ENCODE data around the gene NDUFS1. TPM values are rescaled to one million over a fixed set of nuclear protein-coding genes. Genes with fewer than 3 reads are reported as not detected.
"Not testable (repeated sequence)": the region's sequence is repeated elsewhere in the genome, so short reads cannot be mapped to it uniquely, and the experiment has no call there.

The NDUFS1 gene
- total RNA-seq, 1 donor from 2014 or later = 91.1 TPM

GRCh38 chr2:206105038-206105437, 54.2 kb downstream of the NDUFS1 start:
- no peak for DNase-seq (ENCODE audit: low spot score)

- peak; percentile 79 for DNase-seq (ENCODE audit: low spot score)
These were observed 60.4 kb downstream of the NDUFS1 start for GRCh38 chr2:206098872-206099271.

- no peak for DNase-seq (ENCODE audit: low spot score)
These were observed 60.8 kb downstream of the NDUFS1 start for GRCh38 chr2:206098471-206098870.

DNA sequence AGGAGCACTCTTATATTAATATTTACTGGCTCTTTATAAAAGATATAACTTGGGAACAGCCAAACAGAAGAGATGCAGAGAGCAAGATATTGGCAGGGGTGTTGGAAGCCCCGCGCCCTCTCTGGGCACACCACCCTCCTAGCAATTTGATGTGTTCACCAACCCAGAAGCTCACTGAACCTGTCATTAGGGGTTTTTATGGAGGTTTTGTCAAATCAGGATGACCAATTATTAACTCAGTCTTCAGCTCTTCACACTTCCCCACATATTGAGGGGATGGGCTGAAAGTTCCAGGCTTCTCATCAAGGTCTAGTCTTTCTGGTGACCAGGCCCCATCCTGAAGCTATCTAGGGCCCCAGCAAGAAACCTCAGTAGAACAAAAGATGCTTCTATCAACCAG, 62.4 kb downstream of the NDUFS1 start:
- DNase-seq (ENCODE audit: low spot score) = no peak

- no peak for DNase-seq (ENCODE audit: low spot score)
These were observed 63.5 kb downstream of the NDUFS1 start for GRCh38 chr2:206095536-206096332.

- DNase-seq (ENCODE audit: low spot score) = no peak
These were observed 66.9 kb downstream of the NDUFS1 start for GRCh38 chr2:206092297-206092696.

- no peak for DNase-seq (ENCODE audit: low spot score)
These were observed 71.0 kb downstream of the NDUFS1 start for GRCh38 chr2:206088248-206088647.

GRCh38 chr2:206086716-206087350, 72.4 kb downstream of the NDUFS1 start:
- DNase-seq (ENCODE audit: low spot score) = no peak

DNA sequence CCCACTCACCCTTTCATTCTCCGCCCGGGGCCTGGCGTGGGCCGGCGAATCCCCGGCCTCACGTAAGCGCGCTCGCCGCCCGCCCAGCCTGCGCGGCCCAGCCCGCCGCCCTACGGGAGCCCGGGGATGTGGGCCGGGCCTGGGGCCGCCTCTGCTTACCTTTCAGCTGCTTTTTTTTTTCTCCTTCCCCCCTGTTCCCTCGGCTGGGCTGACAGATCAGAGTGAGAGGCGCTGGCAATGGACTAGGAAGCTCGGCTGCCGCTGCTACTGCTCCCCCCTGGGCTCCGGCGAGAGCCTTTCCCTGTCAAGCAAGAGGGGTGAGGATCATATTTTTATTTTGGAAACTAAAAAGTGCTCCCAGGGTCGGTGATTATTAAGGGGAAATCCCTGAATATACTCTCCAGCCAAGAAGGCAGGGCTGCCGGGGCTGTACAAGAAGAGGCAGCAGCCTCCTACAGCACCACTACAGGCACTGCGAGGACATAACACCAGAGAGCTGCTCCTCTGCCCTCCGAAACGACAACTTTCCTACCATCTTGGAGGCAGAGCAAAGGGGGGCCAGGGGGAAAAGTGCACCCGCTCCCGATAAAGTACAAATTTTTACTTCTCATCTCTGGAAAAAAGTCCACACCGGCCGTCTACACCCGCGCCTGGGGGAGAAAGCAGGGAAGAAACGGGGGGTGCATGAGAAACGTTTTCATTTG, 73.3 kb downstream of the NDUFS1 start, which contains the start of gene INO80D:
Gene INO80D (minus strand): TSS at position 433 of the 704 bp plus-strand sequence. CDS start 23,158 bp downstream, outside the sequence.
- DNase-seq (ENCODE audit: low spot score) = no peak

- DNase-seq (ENCODE audit: low spot score) = no peak
These were observed 74.1 kb downstream of the NDUFS1 start for GRCh38 chr2:206084870-206085741.

- no peak for DNase-seq (ENCODE audit: low spot score)
These were observed 74.8 kb downstream of the NDUFS1 start for GRCh38 chr2:206084439-206084869.

GRCh38 chr2:206083602-206084438, 75.4 kb downstream of the NDUFS1 start:
- DNase-seq (ENCODE audit: low spot score) = no peak

DNA sequence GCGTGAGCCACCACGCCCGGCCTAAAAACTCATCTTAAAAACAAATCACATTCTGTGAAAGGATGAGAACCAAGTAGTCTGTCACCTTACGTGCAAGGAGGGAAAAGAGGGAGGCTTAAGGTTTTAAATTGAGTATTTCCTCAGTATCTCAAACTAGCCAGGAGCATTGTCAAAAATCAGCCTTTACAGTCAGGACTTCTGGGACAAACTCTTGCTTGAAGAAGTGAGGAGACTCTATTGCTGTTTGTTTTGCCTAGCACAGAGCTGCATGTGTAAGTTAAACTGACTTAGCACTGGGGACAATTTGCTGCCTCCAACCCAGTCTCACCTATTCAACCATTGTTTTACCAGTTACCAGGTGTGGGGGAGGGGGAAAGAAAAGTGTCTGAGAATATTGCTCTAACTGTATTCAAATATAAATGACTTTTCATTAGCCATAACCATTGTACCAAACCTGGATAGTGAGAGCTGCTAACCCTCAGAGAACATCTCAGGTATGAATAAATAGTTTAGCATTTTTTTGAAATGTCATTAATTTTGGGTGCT, 76.9 kb downstream of the NDUFS1 start:
- DNase-seq (ENCODE audit: low spot score) = no peak

- DNase-seq (ENCODE audit: low spot score) = no peak
These were observed 78.3 kb downstream of the NDUFS1 start for GRCh38 chr2:206080927-206081326.

GRCh38 chr2:206079699-206080465, 79.4 kb downstream of the NDUFS1 start:
- DNase-seq (ENCODE audit: low spot score) = no peak

DNA sequence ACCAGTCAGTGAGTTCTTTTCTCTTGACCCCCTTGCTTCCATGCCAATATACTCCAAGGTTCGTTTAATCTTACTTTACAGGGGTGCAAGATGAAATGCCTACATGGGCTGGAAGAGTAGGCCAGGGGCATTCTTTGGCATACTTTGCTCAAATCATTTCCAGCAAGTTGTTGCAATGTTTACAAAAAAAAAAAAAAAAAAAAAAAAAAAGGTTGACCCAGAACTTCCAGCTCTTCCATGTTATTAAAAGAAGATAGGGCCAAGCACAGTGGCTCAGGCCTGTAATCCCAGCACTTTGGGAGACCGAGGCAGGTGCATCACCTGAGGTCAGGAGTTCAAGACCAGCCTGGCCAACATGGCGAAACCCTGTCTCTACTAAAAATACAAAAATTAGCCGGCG, 81.4 kb downstream of the NDUFS1 start:
- not testable (repeated sequence) for DNase-seq (ENCODE audit: low spot score)

GRCh38 chr2:206075113-206075512, 84.1 kb downstream of the NDUFS1 start:
- DNase-seq (ENCODE audit: low spot score) = no peak

DNA sequence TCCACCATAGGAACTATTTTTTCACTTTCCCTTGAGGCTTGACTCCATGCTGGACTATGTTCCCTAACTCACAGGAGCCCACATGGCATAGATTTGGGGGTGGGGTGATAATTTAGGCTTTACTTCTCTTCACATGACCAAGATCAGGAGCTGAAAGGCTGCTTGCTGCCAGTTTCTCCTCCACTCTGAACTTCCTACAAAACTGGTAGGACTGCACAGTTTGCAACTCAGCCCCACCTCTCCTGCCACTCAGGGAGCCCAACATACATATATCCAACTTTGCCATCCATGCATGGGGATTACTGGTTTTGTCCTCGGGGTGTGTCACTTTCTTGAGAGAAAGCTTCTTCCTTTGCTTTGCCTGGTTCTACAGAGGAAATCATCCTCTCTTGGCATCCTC, 87.4 kb downstream of the NDUFS1 start:
- no peak for DNase-seq (ENCODE audit: low spot score)

DNA sequence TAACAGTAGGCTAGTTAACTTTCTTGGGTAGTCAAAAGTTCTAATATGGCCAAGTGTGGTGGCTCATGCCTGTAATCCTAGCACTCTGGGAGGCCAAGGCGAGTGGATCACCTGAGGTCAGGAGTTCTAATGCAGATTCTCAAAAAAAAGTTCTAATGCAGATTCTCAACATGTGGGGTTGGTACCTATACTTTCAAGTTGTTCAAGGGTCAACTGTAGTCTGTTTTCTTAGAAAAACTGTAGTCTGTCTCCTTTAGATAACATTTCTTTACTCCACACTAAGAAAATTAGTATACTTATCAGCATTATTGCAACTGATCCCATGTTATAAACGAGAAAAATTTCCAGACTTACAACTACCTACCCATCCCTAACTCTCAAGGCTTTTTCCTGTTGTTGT, 89.8 kb downstream of the NDUFS1 start:
- no peak for DNase-seq (ENCODE audit: low spot score)

Data from mesenteric fat pad (tissue), 1 donor.